Common myeloid progenitor, CD34-positive (primary cell): ENCODE results near the gene C4BPA.

Experiments used
- CTCF ChIA-PET: fragments of 350-600 bp; sonication (Branson Sonifier 250); formaldehyde crosslinking; loops from one replicate; lab custom pipeline; 2021; ENCODE audit warnings: antibody characterized with exemption; lab: Charles Lee
- POLR2A ChIA-PET: fragments of 350-600 bp; sonication (Branson Sonifier 250); formaldehyde crosslinking; loops from one replicate; lab custom pipeline; 2021; ENCODE audit warnings: antibody characterized with exemption; lab: Charles Lee
- DNase-seq, 3 donors: peaks; one replicate each; pipeline versions ENCODE4 v3.0.0 to v3.0.0-alpha.2; 2013
- H3K27ac ChIP-seq, 2 experiments: 1 replicate in 1 of 2; 2 replicates in 1 of 2; pipeline ENCODE4 v1.7.0; 2013; ENCODE audit warnings: inconsistent platforms in 2 of 2, low read length in 2 of 2, mild to moderate bottlenecking in 2 of 2, low read depth in 1 of 2, moderate library complexity in 1 of 2; ENCODE audit not compliant: severe bottlenecking in 2 of 2, insufficient read depth in 1 of 2, poor library complexity in 1 of 2
- H3K27me3 ChIP-seq, 5 experiments: replicated peaks in 2 of 5; 1 replicate in 3 of 5; 2 replicates in 2 of 5; pipeline versions ENCODE4 v1.6.1 to v1.7.0; 2013; ENCODE audit warnings: low read length in 4 of 5, mild to moderate bottlenecking in 2 of 5, moderate library complexity in 2 of 5, inconsistent platforms in 1 of 5; ENCODE audit not compliant: insufficient read depth in 5 of 5, control insufficient read depth in 4 of 5
- H3K36me3 ChIP-seq, 4 experiments: 1 replicate in 2 of 4; 2 replicates in 2 of 4; pipeline versions ENCODE4 v1.6.1 to v1.7.0; 2013; ENCODE audit warnings: low read length in 3 of 4, control low read depth in 1 of 4, mild to moderate bottlenecking in 1 of 4; ENCODE audit not compliant: control insufficient read depth in 4 of 4, insufficient read depth in 4 of 4
- H3K4me1 ChIP-seq, 4 experiments: 1 replicate in 3 of 4; 2 replicates in 1 of 4; pipeline versions ENCODE4 v1.6.1 to v1.7.1; 2013; ENCODE audit warnings: low read length in 3 of 4, mild to moderate bottlenecking in 3 of 4, control low read depth in 1 of 4, inconsistent platforms in 1 of 4, moderate library complexity in 1 of 4; ENCODE audit not compliant: control insufficient read depth in 4 of 4, insufficient read depth in 4 of 4; ENCODE audit errors: control extremely low read depth in 1 of 4
- H3K4me3 ChIP-seq, 7 experiments: 1 replicate in 4 of 7; 2 replicates in 3 of 7; pipeline versions ENCODE4 v1.5.1 to v1.7.0; 2013; ENCODE audit warnings: mild to moderate bottlenecking in 7 of 7, low read length in 6 of 7, moderate library complexity in 6 of 7, inconsistent platforms in 2 of 7, low read depth in 2 of 7, control low read depth in 1 of 7; ENCODE audit not compliant: insufficient read depth in 4 of 7, control insufficient read depth in 1 of 7; ENCODE audit errors: extremely low read depth in 1 of 7
- H3K9me3 ChIP-seq, 5 experiments: 1 replicate in 4 of 5; 2 replicates in 1 of 5; pipeline versions ENCODE4 v1.6.1 to v1.7.1; 2013; ENCODE audit warnings: low read length in 4 of 5, mild to moderate bottlenecking in 2 of 5, inconsistent platforms in 1 of 5, low read depth in 1 of 5, moderate library complexity in 1 of 5; ENCODE audit not compliant: control insufficient read depth in 4 of 5, insufficient read depth in 2 of 5; ENCODE audit errors: control extremely low read depth in 1 of 5
- WGBS: methylation state at CpG from one replicate; pipeline ENCODE4 v1.1.5; 2013; ENCODE audit not compliant: insufficient coverage; 5-methylcytosine and 5-hydroxymethylcytosine counted together

C4BPA gene

GRCh38 chr1:207076181-207076955, 27.7 kb upstream of the C4BPA start:
- H3K4me3 ChIP-seq: no peak overlapping the region
- H3K27me3 ChIP-seq: no peaks in the 10 kb centered on the region
- H3K4me1 ChIP-seq: peaks cover 8 to 18% (median 15%) of the 10 kb centered on the region in 4 experiments
- CTCF ChIA-PET: interaction anchor here (0.9 to 4.1 kb wide), 12 partner anchors 16 to 424 kb away, joined by 3 to 20 read pairs (median 5); partner anchors contain the start of gene YOD1
- no peaks in the 10 kb centered on the region for H3K36me3 ChIP-seq
- 100% methylated on average over 3 of the region's 5 CpGs for WGBS
- no peak for DNase-seq
- H3K27ac ChIP-seq: no peak overlapping the region
- H3K9me3 ChIP-seq: no peaks in the 10 kb centered on the region
- POLR2A ChIA-PET: no interaction called here

- ChIA-PET POLR2A (no interaction called here), CTCF (interaction anchor here (0.9 to 4.1 kb wide), 9 partner anchors 17 to 423 kb away, joined by 3 to 20 read pairs (median 5); partner anchors contain the start of gene YOD1)
- Histone ChIP-seq H3K27me3 (no peaks in the 10 kb centered on the region), H3K9me3 (no peaks in the 10 kb centered on the region), H3K36me3 (no peaks in the 10 kb centered on the region), H3K27ac (no peak overlapping the region), H3K4me1 (peaks cover 2 to 11% (median 9%) of the 10 kb centered on the region in 4 experiments), H3K4me3 (no peak overlapping the region)
- no CpG with 5 or more reads among the region's 1 CpG for WGBS
- DNase-seq: no peak
Observed at GRCh38 chr1:207077012-207077411, 27.0 kb upstream of the C4BPA start.

GRCh38 chr1:207077470-207078377, 26.3 kb upstream of the C4BPA start:
- H3K9me3 ChIP-seq: no peaks in the 10 kb centered on the region
- POLR2A ChIA-PET: interaction anchor here (0.6 kb wide), 1 partner anchor 23 kb away, joined by 3 read pairs; no protein-coding TSS in a partner anchor
- no peaks in the 10 kb centered on the region for H3K27me3 ChIP-seq
- no peak overlapping the region for H3K4me3 ChIP-seq
- no peaks in the 10 kb centered on the region for H3K36me3 ChIP-seq
- peak; percentile 77 to 90 (median 83) for DNase-seq
- no peak overlapping the region for H3K27ac ChIP-seq
- 36% methylated on average over 2 of the region's 6 CpGs for WGBS
- CTCF ChIA-PET: interaction anchor here (0.8 to 4.1 kb wide), 14 partner anchors 18 to 422 kb away, joined by 3 to 22 read pairs (median 6); partner anchors contain the start of gene YOD1
- H3K4me1 ChIP-seq: peaks cover under 1 to 4% (median 2%) of the 10 kb centered on the region in 4 experiments

DNA sequence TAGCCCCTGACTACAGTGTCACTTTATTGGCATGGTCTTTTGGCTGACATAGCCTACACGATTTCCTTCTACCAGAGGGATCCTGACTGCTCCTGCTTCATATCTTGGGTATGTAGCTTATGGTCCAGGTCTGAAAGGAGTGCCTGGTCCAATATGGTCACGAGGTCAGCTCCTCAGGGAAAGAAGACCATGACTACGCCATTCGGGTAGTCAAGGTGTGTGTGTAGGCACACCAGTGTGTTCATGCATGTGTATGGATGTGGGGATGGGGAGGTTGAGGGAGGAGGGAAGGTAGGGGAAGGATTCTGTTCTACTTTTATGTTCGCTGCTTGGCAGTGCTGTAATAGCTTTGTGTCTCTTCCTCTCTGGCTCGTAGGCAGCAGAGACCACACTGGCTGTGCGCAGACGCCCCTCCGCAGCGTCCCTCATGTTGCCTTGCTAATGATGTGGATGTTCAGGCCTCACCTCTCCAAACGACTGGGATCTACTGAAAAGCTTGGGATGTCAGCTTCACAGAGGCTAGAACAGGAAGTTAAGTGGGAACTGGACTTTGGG, 25.4 kb upstream of the C4BPA start:
- peaks cover 0 to 2% (median 0%) of the 10 kb centered on the region in 4 experiments for H3K4me1 ChIP-seq
- ChIA-PET CTCF (interaction anchor here (0.7 to 2.6 kb wide), 12 partner anchors 10 to 421 kb away, joined by 3 to 22 read pairs (median 4); partner anchors contain the start of genes PFKFB2 and YOD1), POLR2A (interaction anchor here (0.6 to 0.7 kb wide), 2 partner anchors 24 to 326 kb away, joined by 3 read pairs; no protein-coding TSS in a partner anchor)
- no peak overlapping the region for H3K4me3 ChIP-seq
- no peak overlapping the region for H3K27ac ChIP-seq
- 86% methylated on average over 5 of the region's 11 CpGs for WGBS
- H3K36me3 ChIP-seq: no peaks in the 10 kb centered on the region
- no peak for DNase-seq
- H3K27me3 ChIP-seq: no peaks in the 10 kb centered on the region
- no peaks in the 10 kb centered on the region for H3K9me3 ChIP-seq

DNA sequence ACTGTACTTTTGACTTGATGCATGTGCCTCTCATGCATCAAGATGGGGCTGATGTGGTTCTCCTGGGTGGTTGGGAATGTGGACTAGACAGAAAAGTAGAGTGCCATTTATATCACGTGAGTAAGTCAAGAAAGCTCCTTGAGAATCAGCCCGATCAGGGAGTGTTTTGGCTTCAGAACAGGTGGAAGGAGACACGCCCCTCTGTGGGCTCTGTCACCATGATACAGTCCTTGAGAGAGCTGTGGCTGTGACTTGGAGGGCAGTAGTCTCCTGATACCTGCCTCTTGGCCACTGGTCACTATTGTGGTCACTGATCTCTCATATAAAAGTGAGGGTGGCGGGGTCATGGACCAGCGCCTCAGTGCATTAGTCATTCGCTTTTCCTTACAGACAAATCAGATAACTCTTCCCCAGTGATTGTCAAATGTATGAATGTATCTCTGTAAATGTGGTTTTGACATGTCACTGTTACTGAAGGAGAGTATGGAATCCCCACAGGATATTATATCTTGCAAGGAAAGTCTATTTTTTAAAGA, 24.3 kb upstream of the C4BPA start:
- H3K27me3 ChIP-seq: no peaks in the 10 kb centered on the region
- no peaks in the 10 kb centered on the region for H3K36me3 ChIP-seq
- DNase-seq: no peak
- peaks cover 0 to 6% (median 1%) of the 10 kb centered on the region in 4 experiments for H3K4me1 ChIP-seq
- H3K27ac ChIP-seq: no peak overlapping the region
- WGBS: 73% methylated on average over 3 of the region's 6 CpGs
- no peaks in the 10 kb centered on the region for H3K9me3 ChIP-seq
- POLR2A ChIA-PET: no interaction called here
- CTCF ChIA-PET: interaction anchor here (0.8 to 2.6 kb wide), 15 partner anchors 19 to 419 kb away, joined by 3 to 22 read pairs (median 4); no protein-coding TSS in a partner anchor
- H3K4me3 ChIP-seq: no peak overlapping the region

DNA sequence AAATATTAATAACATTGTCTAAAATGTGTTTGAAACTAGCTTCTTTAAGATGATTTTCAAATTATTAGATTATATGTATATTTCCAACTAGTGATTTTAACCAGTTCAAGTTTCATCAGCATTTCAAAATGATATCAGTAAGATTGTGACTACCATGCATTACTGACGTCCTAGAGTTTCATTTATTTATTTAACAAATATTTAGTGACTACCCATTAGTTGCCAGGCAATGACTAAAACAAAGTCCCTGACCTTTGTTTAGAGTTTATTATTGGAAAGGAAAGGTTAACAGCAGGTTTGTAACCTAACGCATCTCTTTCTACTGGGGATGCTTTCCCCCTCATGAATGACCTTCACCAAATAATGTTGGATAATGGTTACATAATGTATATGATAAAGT, 22.9 kb upstream of the C4BPA start:
- H3K36me3 ChIP-seq: no peaks in the 10 kb centered on the region
- CTCF ChIA-PET: interaction anchor here (0.7 to 2.1 kb wide), 5 partner anchors 10 to 412 kb away, joined by 3 to 6 read pairs (median 4); no protein-coding TSS in a partner anchor
- H3K27ac ChIP-seq: no peak overlapping the region
- WGBS: no CpG with 5 or more reads among the region's 2 CpGs
- POLR2A ChIA-PET: no interaction called here
- H3K4me3 ChIP-seq: no peak overlapping the region
- H3K4me1 ChIP-seq: peaks cover 2 to 14% (median 3%) of the 10 kb centered on the region in 4 experiments
- no peaks in the 10 kb centered on the region for H3K27me3 ChIP-seq
- DNase-seq: no peak
- H3K9me3 ChIP-seq: no peaks in the 10 kb centered on the region
